Transverse colon (tissue), 4 donors: ENCODE measurements around the gene TSPAN9. TPM values are rescaled to one million over a fixed set of nuclear protein-coding genes. Genes with fewer than 3 reads are reported as not detected.

Source experiments
- DNase-seq: peaks from one replicate; pipeline ENCODE4 v3.0.0-alpha.2; 2019
- H3K27ac ChIP-seq, 4 donors: fragments of 200-600 bp; sonication (generic); 2 replicates each; pipeline ENCODE4 v1.5.1; 2016 to 2018; ENCODE audit warnings: inconsistent platforms in 4 of 4
- H3K27me3 ChIP-seq: fragments of 200-600 bp; sonication (generic); 2 replicates; pipeline ENCODE4 v1.5.1; 2017; ENCODE audit warnings: inconsistent platforms
- H3K36me3 ChIP-seq, 4 donors: fragments of 200-600 bp; sonication (generic); 2 replicates each; pipeline ENCODE4 v1.5.1; 2017 to 2019; ENCODE audit warnings: inconsistent platforms in 4 of 4
- H3K4me1 ChIP-seq, 4 donors: fragments of 200-600 bp; sonication (generic); 2 replicates each; pipeline ENCODE4 v1.5.1; 2017 to 2020; ENCODE audit warnings: inconsistent platforms in 4 of 4
- H3K4me3 ChIP-seq, 4 donors: fragments of 200-600 bp; sonication (generic); 1 replicate in 1 of 4; 2 replicates in 3 of 4; pipeline versions ENCODE4 v1.5.1 to v1.6.1; 2017 to 2019; ENCODE audit warnings: inconsistent platforms in 4 of 4
- H3K9me3 ChIP-seq, 2 donors: fragments of 200-600 bp; sonication (generic); 2 replicates each; pipeline ENCODE4 v1.5.1; 2017 to 2019; ENCODE audit warnings: inconsistent platforms in 2 of 2
- EP300 ChIP-seq: sonication (generic); formaldehyde crosslinking; IDR thresholded peaks from one replicate; pipeline ENCODE4 v1.6.1; 2017; ENCODE audit warnings: antibody characterized with exemption, low read depth
- POLR2A ChIP-seq: fragments of 450-650 bp; IDR thresholded peaks from one replicate; pipeline ENCODE4 v1.6.1; 2016; ENCODE audit warnings: antibody characterized with exemption, mild to moderate bottlenecking, moderate library complexity
- POLR2AphosphoS5 ChIP-seq, 3 donors: sonication (generic); formaldehyde crosslinking; IDR thresholded peaks; one replicate each; pipeline ENCODE4 v1.6.1; 2016; ENCODE audit warnings: antibody characterized with exemption in 3 of 3
- WGBS, 2 donors: methylation state at CpG; one replicate each; pipeline ENCODE4 v1.1.5; 2018; ENCODE audit warnings: low coverage in 1 of 2; 5-methylcytosine and 5-hydroxymethylcytosine counted together
- in situ Hi-C, 4 donors: fragments of 200-750 bp; cut with MboI; loops; one replicate each; pipeline versions ENCODE4 v1.15.0 to v1.15.1; 2017; ENCODE audit warnings: low sequenced_read_pairs in 3 of 4, low pct_ligation_motif_present in 1 of 4, low pct_unique_long_range_greater_than_20kb in 1 of 4
- intact Hi-C: fragments of 100-400 bp; cut with DNase I; formaldehyde crosslinking; loops from one replicate; pipeline ENCODE4 v1.15.1; 2023; ENCODE audit warnings: low total_unique reads
- total RNA-seq, 4 donors: library from RNA; depleted of rRNA; stranded (reverse); fragments of >200 nt; gene quantifications; one replicate each; pipeline ENCODE4 v1.1.0, GENCODE V29; 2016
- TF ChIP-seq, protein P1 (sequence below), 5 experiments: fragments of 200-600 bp in 3 of 5; fragments of 450-650 bp in 2 of 5; sonication (generic) in 3 of 5; IDR thresholded peaks; 1 replicate in 2 of 5; 2 replicates in 3 of 5; pipeline ENCODE4 v1.5.1; 2016 to 2017; ENCODE audit warnings: antibody characterized with exemption in 5 of 5, inconsistent platforms in 3 of 5, mild to moderate bottlenecking in 2 of 5, moderate library complexity in 1 of 5

The TSPAN9 gene
- total RNA-seq, 4 donors from 2014 or later = 4.2 to 9.3 (median 6.1) TPM

DNA sequence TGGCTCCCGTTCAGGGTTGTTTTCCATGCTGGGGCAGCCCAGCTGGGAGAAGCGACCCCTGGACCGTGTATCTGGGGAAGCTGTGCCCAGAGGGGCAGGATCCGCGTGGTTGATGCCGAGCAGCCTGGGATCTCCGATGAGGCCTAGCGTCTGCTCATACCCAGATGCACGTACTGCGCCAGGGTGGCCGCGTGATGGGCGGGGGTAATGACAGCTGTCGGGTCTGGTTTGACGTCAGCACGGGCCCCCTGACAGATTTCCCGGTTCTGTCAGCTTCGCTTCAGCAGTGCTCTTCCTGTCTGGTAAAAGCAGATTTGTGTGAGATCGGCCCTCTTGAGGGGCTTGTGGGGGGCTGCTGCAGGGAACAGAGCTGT is 147.3 kb downstream of the TSPAN9 start:
- Histone ChIP-seq H3K4me1 (no peaks in the 10 kb centered on the region), H3K36me3 (no peaks in the 10 kb centered on the region), H3K27ac (no peak overlapping the region), H3K9me3 (no peaks in the 10 kb centered on the region), H3K27me3 (no peaks in the 10 kb centered on the region), H3K4me3 (no peak overlapping the region)
- TF ChIP-seq, protein P1, sequence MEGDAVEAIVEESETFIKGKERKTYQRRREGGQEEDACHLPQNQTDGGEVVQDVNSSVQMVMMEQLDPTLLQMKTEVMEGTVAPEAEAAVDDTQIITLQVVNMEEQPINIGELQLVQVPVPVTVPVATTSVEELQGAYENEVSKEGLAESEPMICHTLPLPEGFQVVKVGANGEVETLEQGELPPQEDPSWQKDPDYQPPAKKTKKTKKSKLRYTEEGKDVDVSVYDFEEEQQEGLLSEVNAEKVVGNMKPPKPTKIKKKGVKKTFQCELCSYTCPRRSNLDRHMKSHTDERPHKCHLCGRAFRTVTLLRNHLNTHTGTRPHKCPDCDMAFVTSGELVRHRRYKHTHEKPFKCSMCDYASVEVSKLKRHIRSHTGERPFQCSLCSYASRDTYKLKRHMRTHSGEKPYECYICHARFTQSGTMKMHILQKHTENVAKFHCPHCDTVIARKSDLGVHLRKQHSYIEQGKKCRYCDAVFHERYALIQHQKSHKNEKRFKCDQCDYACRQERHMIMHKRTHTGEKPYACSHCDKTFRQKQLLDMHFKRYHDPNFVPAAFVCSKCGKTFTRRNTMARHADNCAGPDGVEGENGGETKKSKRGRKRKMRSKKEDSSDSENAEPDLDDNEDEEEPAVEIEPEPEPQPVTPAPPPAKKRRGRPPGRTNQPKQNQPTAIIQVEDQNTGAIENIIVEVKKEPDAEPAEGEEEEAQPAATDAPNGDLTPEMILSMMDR (IDR thresholded peaks at IDR 0.05) = no peak
- TF ChIP-seq POLR2A (no peak), POLR2AphosphoS5 (IDR thresholded peaks at IDR 0.05) (no peak), EP300 (no peak)
- no peak for DNase-seq
- intact Hi-C loops (no loop called here), in situ Hi-C loops (no loop called here)
- 90% methylated on average over 10 to 19 of the region's 19 CpGs for WGBS, 2 donors

DNA sequence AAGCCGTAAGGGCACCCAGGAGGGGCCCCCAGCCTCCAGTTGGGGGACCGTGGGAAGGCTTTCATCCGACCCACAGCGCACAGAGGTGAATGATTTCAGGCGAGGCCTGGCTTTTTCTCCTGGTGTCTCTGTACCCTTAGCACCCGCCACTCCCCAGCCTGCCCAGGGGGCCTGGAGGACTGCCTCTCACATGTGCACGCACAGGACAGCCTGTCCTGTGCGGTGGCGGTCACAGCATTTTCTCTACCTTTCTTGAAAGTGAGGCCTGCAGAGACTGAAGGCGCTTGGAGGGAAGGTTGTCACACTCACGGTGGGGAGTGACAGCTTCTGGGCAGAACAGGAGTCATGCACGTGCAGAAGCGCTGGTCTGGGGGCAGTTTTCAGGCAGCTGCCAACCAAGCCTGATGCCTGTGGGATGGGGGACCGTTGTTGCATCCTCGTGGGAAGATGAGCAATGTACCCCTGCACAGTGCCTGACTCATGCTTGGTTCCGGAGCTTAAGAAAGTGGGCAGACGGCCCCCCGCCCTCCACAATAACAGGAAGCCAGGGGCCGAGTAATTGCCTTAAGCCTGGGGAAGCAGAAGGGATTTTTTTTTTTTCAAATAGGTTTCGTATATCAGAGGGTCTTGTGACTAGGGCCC is 148.1 kb downstream of the TSPAN9 start:
- no peaks in the 10 kb centered on the region for H3K4me1 ChIP-seq
- WGBS, 2 donors = 79% methylated on average over 20 of the region's 20 CpGs; no CpG with 5 or more reads in 1 of the 2 donors
- H3K4me3 ChIP-seq = no peak overlapping the region
- no peak overlapping the region for H3K27ac ChIP-seq
- intact Hi-C loops (no loop called here), in situ Hi-C loops (no loop called here)
- DNase-seq = no peak
- no peak for TF ChIP-seq EP300
- TF ChIP-seq, protein P1 (IDR thresholded peaks at IDR 0.05) = no peak
- no peak for TF ChIP-seq POLR2AphosphoS5 (IDR thresholded peaks at IDR 0.05)
- no peak for TF ChIP-seq POLR2A
- H3K27me3 ChIP-seq = no peaks in the 10 kb centered on the region
- H3K9me3 ChIP-seq = no peaks in the 10 kb centered on the region
- H3K36me3 ChIP-seq = no peaks in the 10 kb centered on the region

DNA sequence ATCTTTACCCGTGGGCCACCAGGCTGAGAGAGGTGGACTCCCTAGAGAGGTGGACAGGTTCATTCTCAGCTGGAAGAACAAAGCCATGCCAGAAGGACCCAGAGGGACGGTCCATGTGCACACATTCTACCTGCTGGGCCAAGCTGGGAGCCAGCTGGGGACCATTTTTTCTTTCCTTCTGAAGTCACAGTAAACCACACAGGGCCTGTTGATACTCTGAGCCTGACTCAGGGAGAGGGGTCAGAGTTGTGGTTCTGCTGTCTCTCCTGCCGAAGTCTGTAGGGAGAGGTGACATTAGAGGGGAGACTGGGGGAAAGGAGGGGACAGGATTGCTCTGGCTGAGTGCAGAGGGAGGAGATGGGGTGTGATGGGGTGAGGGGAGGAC is 148.6 kb downstream of the TSPAN9 start:
- DNase-seq = no peak
- intact Hi-C loops (no loop called here), in situ Hi-C loops (no loop called here)
- no peaks in the 10 kb centered on the region for H3K4me1 ChIP-seq
- 66 to 71% methylated on average over 1 to 3 of the region's 3 CpGs for WGBS, 2 donors
- no peak overlapping the region for H3K27ac ChIP-seq
- H3K4me3 ChIP-seq = no peak overlapping the region
- H3K36me3 ChIP-seq = no peaks in the 10 kb centered on the region
- no peaks in the 10 kb centered on the region for H3K9me3 ChIP-seq
- TF ChIP-seq POLR2A (no peak), EP300 (no peak), POLR2AphosphoS5 (IDR thresholded peaks at IDR 0.05) (no peak)
- TF ChIP-seq, protein P1 (IDR thresholded peaks at IDR 0.05) = no peak
- H3K27me3 ChIP-seq = no peaks in the 10 kb centered on the region

DNA sequence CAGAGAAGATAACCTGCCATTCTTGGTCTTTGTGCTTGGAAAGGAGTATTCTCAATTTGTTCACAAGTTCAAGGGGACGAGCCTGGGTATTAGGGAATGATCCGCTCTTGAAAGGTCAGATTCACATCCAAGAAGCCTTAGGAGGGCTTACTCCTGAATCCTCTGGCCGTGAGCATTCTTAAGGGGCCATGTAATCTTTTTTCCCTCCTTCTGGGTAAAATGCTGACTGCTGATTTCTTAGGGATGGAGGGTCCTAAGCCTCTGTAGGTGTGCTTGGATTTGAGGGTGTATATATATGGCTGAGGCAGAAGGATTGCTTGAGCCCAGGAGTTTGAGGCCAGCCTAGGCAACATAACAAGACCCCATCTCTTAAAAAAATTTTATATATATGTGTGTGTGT is 149.1 kb downstream of the TSPAN9 start:
- H3K27ac ChIP-seq = no peak overlapping the region
- no peak overlapping the region for H3K4me3 ChIP-seq
- 73% methylated on average over 3 of the region's 3 CpGs; no CpG with 5 or more reads in 1 of the 2 donors for WGBS, 2 donors
- intact Hi-C loops (no loop called here), in situ Hi-C loops (no loop called here)
- no peak for DNase-seq
- H3K36me3 ChIP-seq = no peaks in the 10 kb centered on the region
- no peaks in the 10 kb centered on the region for H3K4me1 ChIP-seq
- no peaks in the 10 kb centered on the region for H3K9me3 ChIP-seq
- H3K27me3 ChIP-seq = no peaks in the 10 kb centered on the region
- TF ChIP-seq POLR2AphosphoS5 (IDR thresholded peaks at IDR 0.05) (no peak), POLR2A (no peak), EP300 (no peak)
- TF ChIP-seq, protein P1 (IDR thresholded peaks at IDR 0.05) = no peak
